Activated T-cell treated with anti-CD3 and anti-CD28 coated beads, Interleukin-2, amount 50 U/mL, for 4 hours (primary cell): Measurements from ENCODE around the gene TMEM263. TPM values are rescaled to one million over a fixed set of nuclear protein-coding genes. Genes with fewer than 3 reads are reported as not detected.
A peak's percentile ranks its signal among the peaks of the same experiment; 100 is the strongest.

Experiments
- ATAC-seq, 2 donors: fragments of 200-7000 bp; cut with Tn5 transposase; one replicate each; pipeline ENCODE4 v1.10.0; 2021
- DNase-seq: peaks from one replicate; pipeline ENCODE4 v3.0.0-alpha.2; 2020
- H3K27me3 Mint-ChIP-seq: one replicate; pipeline ENCODE4 v1.8.0; 2021; ENCODE audit warnings: low read depth, mixed read lengths
- H3K36me3 Mint-ChIP-seq: one replicate; pipeline ENCODE4 v1.8.0; 2022; ENCODE audit warnings: mixed read lengths; ENCODE audit not compliant: insufficient read depth
- H3K4me1 Mint-ChIP-seq: one replicate; pipeline ENCODE4 v1.8.0; 2021; ENCODE audit warnings: low read depth, mixed read lengths
- H3K4me3 Mint-ChIP-seq: one replicate; pipeline ENCODE4 v1.8.0; 2021; ENCODE audit warnings: mild to moderate bottlenecking, moderate library complexity, mixed read lengths
- H3K9me3 Mint-ChIP-seq: one replicate; pipeline ENCODE4 v1.8.0; 2021; ENCODE audit warnings: mixed read lengths
- total RNA-seq, 3 donors: library from RNA; stranded (reverse); gene quantifications; one replicate each; pipeline ENCODE4 v1.2.1, GENCODE V29; 2021

TMEM263 gene
- total RNA-seq, 3 donors from 2014 or later: 13.5 to 16.2 (median 16.1) TPM

GRCh38 chr12:106960443-106960842, 4.7 kb downstream of the TMEM263 start:
- Mint-ChIP-seq H3K4me3 (no peak overlapping the region), H3K36me3 (peaks cover 22% of the 10 kb centered on the region), H3K4me1 (peaks cover 32% of the 10 kb centered on the region), H3K27me3 (no peaks in the 10 kb centered on the region), H3K9me3 (no peaks in the 10 kb centered on the region)
- ATAC-seq (no peak), DNase-seq (no peak)

DNA sequence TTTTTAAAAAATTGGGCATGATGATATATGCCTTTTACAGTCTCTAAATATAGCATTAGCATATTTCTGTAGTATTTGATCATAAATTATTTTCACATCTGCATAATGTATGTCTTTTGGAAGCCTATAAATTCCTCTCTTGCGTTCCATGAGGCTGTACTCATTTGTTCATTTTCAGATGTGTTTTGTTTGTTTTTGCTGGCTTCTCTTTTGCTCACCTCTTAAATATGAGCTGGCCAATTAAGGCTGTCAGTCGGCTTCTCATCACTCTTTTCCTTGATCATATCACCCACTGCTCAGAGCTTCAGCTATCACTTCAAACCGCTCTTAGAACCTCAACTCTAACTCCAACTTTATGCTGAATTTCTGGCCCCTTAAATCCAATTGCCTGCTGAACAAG, 6.6 kb downstream of the TMEM263 start:
- Mint-ChIP-seq H3K9me3 (no peaks in the 10 kb centered on the region), H3K36me3 (peaks cover 25% of the 10 kb centered on the region), H3K4me1 (peaks cover 32% of the 10 kb centered on the region), H3K4me3 (no peak overlapping the region), H3K27me3 (no peaks in the 10 kb centered on the region)
- ATAC-seq (no peak), DNase-seq (no peak)

DNA sequence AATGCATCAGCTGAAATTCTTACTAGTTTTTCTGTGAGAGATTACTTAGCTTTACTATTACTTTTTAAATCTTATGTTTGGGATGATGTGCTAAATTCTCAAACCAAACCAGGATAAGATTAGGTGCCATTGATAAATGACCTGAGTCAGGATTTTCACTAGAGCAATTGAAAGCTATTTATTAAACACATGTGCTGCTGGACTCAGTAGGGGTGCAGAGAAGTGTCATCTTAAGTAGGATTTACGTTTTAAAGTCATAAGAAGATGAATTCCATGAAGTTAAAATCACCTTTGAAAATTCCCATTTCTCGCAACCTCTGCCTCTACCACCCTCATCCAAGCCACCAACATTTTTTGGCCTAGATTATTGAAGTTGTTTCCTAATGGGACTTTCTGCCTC, 8.8 kb downstream of the TMEM263 start:
- DNase-seq (no peak), ATAC-seq (no peak)
- Mint-ChIP-seq H3K9me3 (no peaks in the 10 kb centered on the region), H3K27me3 (no peaks in the 10 kb centered on the region), H3K36me3 (peaks cover 31% of the 10 kb centered on the region), H3K4me3 (no peak overlapping the region), H3K4me1 (peaks cover 18% of the 10 kb centered on the region)

GRCh38 chr12:106971065-106971464, 15.4 kb downstream of the TMEM263 start:
- no peak for DNase-seq
- Mint-ChIP-seq H3K4me1 (peaks cover 12% of the 10 kb centered on the region), H3K36me3 (peaks cover 26% of the 10 kb centered on the region), H3K4me3 (no peak overlapping the region), H3K27me3 (no peaks in the 10 kb centered on the region), H3K9me3 (no peaks in the 10 kb centered on the region)
- ATAC-seq: no peak

- ATAC-seq (no peak), DNase-seq (no peak)
- H3K4me1 Mint-ChIP-seq: peaks cover 10% of the 10 kb centered on the region
- H3K27me3 Mint-ChIP-seq: no peaks in the 10 kb centered on the region
- peaks cover 21% of the 10 kb centered on the region for H3K36me3 Mint-ChIP-seq
- no peaks in the 10 kb centered on the region for H3K9me3 Mint-ChIP-seq
- H3K4me3 Mint-ChIP-seq: no peak overlapping the region
Observed at GRCh38 chr12:106973545-106973944, 17.8 kb downstream of the TMEM263 start.

DNA sequence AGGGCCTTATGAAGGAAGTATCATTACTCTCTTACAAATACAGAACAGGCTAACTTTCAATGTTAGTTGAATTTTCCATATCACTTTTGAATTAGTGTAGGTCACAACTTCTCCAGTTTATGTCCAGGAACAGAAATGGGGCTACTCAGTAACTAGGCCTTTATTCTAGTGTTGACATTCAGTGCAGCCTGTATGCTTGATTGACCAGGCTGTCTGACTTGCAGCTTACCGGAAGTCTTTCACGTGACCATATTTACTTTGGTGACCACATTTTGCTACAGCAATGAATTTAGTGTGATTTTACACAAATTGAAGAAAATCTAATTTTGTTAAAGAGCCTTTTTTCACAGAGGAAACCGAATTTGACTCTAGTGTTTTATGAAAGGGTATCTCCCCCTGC, 18.8 kb downstream of the TMEM263 start:
- ATAC-seq (no peak), DNase-seq (no peak)
- Mint-ChIP-seq H3K27me3 (no peaks in the 10 kb centered on the region), H3K36me3 (peaks cover 22% of the 10 kb centered on the region), H3K4me1 (peaks cover 10% of the 10 kb centered on the region), H3K4me3 (no peak overlapping the region), H3K9me3 (no peaks in the 10 kb centered on the region)

GRCh38 chr12:106975098-106975497, 19.4 kb downstream of the TMEM263 start:
- peaks cover 22% of the 10 kb centered on the region for H3K36me3 Mint-ChIP-seq
- H3K9me3 Mint-ChIP-seq: no peaks in the 10 kb centered on the region
- ATAC-seq (no peak), DNase-seq (no peak)
- H3K4me3 Mint-ChIP-seq: no peak overlapping the region
- H3K4me1 Mint-ChIP-seq: peaks cover 10% of the 10 kb centered on the region
- H3K27me3 Mint-ChIP-seq: no peaks in the 10 kb centered on the region

DNA sequence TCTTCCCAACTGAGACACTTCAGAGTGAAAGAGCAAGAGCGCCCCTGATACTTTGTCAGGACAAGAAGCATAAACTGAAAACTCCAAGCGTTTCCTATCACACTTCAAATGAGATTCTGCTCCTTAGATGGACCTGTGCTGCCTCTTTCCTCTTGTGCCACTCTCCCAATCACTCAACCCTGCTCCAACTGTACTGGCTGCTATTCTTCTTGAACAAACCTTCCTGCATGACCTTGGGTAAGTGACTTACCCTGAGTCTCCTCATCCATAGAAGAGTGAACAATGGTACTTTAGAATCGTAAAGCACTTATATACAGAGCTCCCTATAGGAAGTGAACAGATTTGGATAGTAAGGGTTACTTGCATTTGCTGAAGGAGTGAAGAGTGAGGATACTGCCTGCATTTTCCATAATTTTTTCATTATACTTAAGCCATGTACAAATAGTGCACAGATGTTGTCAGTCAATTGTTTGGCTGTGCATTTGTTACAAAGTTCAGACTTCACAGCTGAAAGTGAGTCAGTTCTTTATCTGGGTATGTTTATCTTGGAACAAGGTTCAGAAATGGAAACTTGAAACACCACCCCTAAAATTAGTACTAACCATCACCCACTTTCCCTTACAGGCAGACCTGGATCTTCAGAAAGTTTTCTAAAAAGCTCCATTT, 20.4 kb downstream of the TMEM263 start:
- H3K27me3 Mint-ChIP-seq: no peaks in the 10 kb centered on the region
- DNase-seq (no peak), ATAC-seq (no peak)
- no peak overlapping the region for H3K4me3 Mint-ChIP-seq
- H3K9me3 Mint-ChIP-seq: no peaks in the 10 kb centered on the region
- peaks cover 6% of the 10 kb centered on the region for H3K4me1 Mint-ChIP-seq
- peaks cover 17% of the 10 kb centered on the region for H3K36me3 Mint-ChIP-seq

DNA sequence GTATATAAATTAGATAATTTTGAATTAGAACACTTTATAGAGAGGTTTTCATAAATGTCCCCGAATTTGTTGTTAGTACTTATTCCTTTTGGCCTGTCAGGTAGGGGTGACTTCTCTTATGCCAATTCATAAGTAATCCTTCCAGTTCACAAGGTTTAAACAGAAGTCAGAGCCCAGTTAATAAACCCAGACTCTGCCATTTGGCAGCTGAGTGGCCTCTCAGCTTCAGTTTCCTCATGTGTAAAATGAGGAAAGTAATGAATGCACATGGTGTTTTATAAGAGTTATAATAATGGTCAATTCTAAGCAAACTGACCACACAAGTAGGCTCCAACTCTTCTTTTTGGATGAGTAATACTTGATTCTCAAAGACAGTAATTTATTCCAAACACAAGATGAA, 21.0 kb downstream of the TMEM263 start:
- Mint-ChIP-seq H3K4me3 (no peak overlapping the region), H3K36me3 (peaks cover 13% of the 10 kb centered on the region), H3K9me3 (no peaks in the 10 kb centered on the region), H3K4me1 (peaks cover 6% of the 10 kb centered on the region), H3K27me3 (no peaks in the 10 kb centered on the region)
- ATAC-seq: no peak
- DNase-seq: no peak

DNA sequence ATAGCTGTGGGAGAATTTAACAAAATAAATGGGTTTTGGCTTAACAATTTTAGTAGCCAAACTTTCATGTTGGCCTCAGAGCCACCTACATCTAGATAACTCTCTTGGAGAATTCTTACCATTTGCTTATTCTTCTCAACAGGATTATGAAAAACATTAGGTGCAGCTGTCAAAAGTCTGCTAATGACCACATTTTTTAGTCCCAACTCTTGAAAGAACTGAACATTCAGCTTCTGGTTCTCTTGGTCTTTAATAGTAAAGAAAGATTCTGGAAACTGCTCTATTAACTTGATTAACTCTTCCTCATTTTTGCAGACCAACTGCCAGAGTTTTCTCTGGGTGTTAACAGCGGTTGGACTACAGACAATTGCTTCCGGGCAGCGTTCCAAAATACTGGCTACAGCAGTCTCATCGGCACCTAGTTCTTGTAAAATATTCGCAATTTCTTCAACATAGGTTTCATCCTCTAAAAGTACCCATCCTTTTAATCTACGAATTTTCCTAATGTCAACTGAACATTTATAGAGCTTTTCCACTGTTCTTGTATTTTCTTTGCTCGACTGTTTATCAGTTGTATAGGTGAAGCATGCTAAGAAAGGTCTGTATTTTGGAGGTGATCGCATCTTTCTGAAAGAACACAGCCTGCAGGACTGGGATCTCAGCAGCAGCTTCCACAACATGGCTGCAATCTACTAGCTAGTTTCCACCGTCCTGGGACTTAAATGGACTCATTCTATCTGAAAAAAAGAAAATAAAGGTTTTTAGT, 22.5 kb downstream of the TMEM263 start:
- H3K4me3 Mint-ChIP-seq: no peak overlapping the region
- H3K9me3 Mint-ChIP-seq: no peaks in the 10 kb centered on the region
- ATAC-seq (no peak), DNase-seq (no peak)
- peaks cover 16% of the 10 kb centered on the region for H3K36me3 Mint-ChIP-seq
- no peaks in the 10 kb centered on the region for H3K27me3 Mint-ChIP-seq
- H3K4me1 Mint-ChIP-seq: peaks cover 9% of the 10 kb centered on the region

DNA sequence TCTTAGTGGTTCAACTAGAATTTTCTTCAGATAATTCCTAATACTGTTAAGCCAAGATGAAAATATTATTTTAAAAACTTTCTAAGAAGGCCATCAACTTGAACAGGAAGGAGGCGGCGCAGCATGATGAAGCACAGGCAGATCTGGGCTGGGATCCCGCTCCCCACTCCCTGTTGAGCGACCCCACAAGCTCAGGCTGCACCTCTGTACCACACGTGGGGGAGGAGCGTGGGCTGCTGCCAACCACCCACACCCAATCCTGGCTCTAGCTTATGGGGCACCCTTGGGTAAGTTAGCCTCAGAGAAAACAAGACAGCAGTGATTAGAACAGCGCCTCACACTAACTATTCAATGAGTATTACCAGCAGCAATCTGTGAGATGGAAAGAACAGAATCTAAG, 25.2 kb downstream of the TMEM263 start:
- no peaks in the 10 kb centered on the region for H3K27me3 Mint-ChIP-seq
- DNase-seq (no peak), ATAC-seq (no peak)
- peaks cover 11% of the 10 kb centered on the region for H3K9me3 Mint-ChIP-seq
- peaks cover 30% of the 10 kb centered on the region for H3K36me3 Mint-ChIP-seq
- peaks cover 28% of the 10 kb centered on the region for H3K4me1 Mint-ChIP-seq
- no peak overlapping the region for H3K4me3 Mint-ChIP-seq

- no peak for DNase-seq
- H3K36me3 Mint-ChIP-seq: peaks cover 28% of the 10 kb centered on the region
- ATAC-seq: no peak
- peaks cover 36% of the 10 kb centered on the region for H3K4me1 Mint-ChIP-seq
- H3K4me3 Mint-ChIP-seq: no peak overlapping the region
- peaks cover 11% of the 10 kb centered on the region for H3K9me3 Mint-ChIP-seq
- no peaks in the 10 kb centered on the region for H3K27me3 Mint-ChIP-seq
Observed at GRCh38 chr12:106981788-106982187, 26.1 kb downstream of the TMEM263 start.

DNA sequence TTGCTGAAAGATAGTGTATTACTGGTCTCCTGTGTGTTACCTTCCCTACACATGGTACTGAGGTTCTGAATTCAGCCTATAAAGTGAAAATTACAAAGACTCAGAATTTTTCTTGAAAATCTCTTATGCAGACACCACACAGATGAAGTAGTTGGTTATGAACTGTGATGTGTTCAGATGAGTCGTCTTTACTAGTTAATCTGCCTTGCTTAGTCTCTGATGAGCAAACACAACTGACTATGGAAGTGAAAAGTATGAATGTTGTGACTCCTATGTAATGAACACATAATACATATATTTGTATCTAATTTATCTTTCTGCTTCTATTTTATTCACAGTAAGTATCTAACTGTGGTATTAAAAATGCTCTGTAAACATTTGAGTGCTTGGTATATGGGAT, 26.5 kb downstream of the TMEM263 start:
- DNase-seq (no peak), ATAC-seq (no peak)
- Mint-ChIP-seq H3K27me3 (no peaks in the 10 kb centered on the region), H3K36me3 (peaks cover 28% of the 10 kb centered on the region), H3K4me1 (peaks cover 39% of the 10 kb centered on the region), H3K9me3 (peaks cover 11% of the 10 kb centered on the region), H3K4me3 (no peak overlapping the region)

DNA sequence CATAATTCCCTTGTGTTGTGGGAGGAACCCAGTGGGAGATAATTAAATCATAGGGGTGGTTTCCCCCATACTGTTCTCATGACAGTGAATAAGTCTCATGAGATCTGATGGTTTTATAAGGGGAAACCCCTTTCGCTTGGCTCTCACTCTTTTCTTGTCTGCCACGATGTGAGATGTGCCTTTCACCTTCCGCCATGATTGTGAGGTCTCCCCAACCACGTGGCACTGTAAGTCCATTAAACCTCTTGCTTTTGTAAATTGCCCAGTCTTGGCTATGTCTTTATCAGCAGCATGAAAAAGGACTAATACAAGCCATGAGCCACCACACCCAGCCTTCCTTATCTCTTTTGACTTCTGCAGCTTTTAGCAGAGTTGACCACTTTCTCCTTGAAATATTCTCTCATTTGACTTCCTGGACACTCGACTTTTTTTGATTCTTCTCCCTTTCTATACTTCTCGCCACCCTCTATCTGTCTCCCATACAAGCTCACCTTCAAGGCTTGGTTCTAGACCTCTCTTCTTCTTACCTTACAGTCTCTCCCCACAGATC, 29.0 kb downstream of the TMEM263 start:
- DNase-seq: no peak

GRCh38 chr12:106985479-106985878, 29.8 kb downstream of the TMEM263 start:
- Mint-ChIP-seq H3K4me1 (peaks cover 44% of the 10 kb centered on the region), H3K4me3 (peak overlapping the region; percentile 92), H3K36me3 (peaks cover 23% of the 10 kb centered on the region), H3K9me3 (peaks cover 11% of the 10 kb centered on the region), H3K27me3 (no peaks in the 10 kb centered on the region)
- no peak for ATAC-seq
- no peak for DNase-seq

More for the DNA sequence above, 29.0 kb downstream of the TMEM263 start:
- ATAC-seq: peak in 1 of 2 donors; percentile 3
- peaks cover 23% of the 10 kb centered on the region for H3K36me3 Mint-ChIP-seq
- peaks cover 44% of the 10 kb centered on the region for H3K4me1 Mint-ChIP-seq
- peak overlapping the region; percentile 2 for H3K4me3 Mint-ChIP-seq
- no peaks in the 10 kb centered on the region for H3K27me3 Mint-ChIP-seq
- H3K9me3 Mint-ChIP-seq: peaks cover 11% of the 10 kb centered on the region
